ENCODE data around the gene SLC26A2.

GRCh38 chr5:149936700-149937091 is 23.9 kb upstream of the SLC26A2 start:
- TF ChIP-seq, protein P1, sequence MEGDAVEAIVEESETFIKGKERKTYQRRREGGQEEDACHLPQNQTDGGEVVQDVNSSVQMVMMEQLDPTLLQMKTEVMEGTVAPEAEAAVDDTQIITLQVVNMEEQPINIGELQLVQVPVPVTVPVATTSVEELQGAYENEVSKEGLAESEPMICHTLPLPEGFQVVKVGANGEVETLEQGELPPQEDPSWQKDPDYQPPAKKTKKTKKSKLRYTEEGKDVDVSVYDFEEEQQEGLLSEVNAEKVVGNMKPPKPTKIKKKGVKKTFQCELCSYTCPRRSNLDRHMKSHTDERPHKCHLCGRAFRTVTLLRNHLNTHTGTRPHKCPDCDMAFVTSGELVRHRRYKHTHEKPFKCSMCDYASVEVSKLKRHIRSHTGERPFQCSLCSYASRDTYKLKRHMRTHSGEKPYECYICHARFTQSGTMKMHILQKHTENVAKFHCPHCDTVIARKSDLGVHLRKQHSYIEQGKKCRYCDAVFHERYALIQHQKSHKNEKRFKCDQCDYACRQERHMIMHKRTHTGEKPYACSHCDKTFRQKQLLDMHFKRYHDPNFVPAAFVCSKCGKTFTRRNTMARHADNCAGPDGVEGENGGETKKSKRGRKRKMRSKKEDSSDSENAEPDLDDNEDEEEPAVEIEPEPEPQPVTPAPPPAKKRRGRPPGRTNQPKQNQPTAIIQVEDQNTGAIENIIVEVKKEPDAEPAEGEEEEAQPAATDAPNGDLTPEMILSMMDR (IDR thresholded peaks at IDR 0.05): no peak
- TF ChIP-seq EP300 (IDR thresholded peaks at IDR 0.05) (no peak), POLR2A (IDR thresholded peaks at IDR 0.05) (no peak), POLR2AphosphoS5 (IDR thresholded peaks at IDR 0.05) (no peak)
